NCI-H1436 (cell line): ENCODE measurements around the gene ZDHHC9.

ENCODE experiments used
- DNase-seq: peaks from one replicate; lab custom pipeline; 2025; lab: John Stamatoyannopoulos, UW

Gene ZDHHC9

DNA sequence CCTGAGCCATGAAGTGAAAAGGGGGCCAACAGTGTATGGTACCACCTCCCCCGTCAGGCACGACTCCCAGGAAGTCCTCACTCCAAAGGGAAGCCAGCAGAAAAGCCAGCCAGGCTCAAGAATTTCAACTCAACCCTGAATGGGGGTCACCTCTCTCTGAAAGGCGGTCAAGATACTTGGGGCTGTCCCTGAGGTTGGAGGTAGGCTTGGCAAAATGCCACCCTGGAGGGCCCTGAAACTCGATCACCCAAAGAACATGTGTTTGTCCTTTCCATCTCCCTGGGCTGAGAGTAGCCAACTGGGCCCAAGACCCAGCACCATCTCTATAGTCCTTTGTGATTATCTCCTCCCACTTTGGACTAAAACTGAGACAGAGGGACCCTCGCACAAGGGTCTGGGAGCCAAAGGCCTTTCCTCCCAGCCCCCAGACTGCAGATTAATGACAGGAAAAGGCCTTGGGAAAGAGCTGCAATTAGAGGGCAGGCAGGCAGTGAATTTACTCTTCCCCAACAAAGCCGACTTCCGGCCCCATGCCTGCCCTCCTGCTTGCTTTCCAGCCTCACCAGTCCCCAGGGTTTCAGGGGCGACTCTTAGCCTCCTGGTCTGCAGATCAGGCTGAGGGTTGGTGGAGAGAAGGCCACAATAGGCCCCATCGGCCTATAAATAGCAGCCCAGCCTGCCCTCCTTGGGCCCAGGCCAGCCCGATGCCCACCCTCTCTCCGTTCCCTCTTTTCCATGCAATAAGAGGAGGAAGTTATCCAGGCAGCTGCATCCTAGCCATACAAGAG is 58.3 kb downstream of the ZDHHC9 start:
- no peak for DNase-seq

DNA sequence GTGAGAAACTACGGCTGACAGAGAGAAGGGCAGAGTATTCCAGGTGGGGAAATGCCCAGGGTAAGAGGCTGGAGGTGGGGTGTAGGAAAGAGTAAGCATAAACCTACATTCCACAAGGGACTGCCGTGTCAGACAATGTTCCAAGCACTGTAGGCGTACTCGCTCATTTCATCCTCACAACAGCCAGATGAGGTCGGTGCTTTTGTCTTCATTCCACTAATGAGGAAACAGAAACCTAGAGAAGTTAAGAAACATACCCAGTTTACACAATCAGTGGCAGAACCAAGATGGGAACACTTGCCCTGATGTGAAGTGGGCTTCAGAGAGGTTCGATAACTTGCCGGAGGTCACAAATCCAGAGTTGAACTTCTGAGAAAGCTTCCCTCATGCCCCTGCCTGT is 59.3 kb downstream of the ZDHHC9 start:
- DNase-seq: no peak

DNA sequence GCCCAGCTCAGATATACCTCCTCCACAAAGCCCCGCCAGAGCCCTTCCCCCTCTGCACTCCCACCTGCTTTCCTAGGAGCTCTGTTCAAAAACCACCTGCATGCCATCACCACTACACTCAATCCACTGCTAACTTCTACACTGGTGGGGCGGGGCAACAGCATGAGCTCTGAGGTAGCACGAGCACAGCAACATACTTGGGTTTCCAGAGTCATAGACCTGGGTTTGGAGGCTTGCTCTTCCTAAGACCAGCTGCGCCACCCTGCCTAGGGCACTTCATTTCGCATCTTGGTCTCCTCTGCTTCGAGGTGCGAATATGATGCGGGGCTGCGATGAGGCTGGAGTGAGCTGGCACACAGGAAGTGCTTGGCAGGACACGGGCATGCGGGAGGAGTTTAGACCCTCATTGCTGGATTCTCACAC is 60.4 kb downstream of the ZDHHC9 start:
- no peak for DNase-seq

DNA sequence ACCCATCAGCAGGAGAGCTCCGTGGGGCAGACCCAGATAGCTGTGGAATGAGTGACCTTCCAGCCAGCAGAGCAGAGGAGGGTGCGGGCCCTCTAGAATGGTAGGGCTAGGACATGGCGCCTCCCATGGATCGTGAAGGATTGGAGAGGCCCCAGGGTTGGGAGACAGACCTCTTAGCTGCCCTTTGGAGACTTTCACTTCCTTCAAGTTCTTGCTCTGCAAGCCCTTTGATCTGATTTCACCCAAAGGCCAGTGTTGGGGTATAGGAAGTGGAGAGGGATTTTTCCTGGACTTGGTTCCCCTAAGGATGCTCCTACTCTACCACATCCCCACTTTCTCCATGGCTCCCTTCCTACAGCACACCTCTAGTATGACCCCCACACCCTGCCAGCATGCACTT is 61.0 kb downstream of the ZDHHC9 start:
- no peak for DNase-seq

DNA sequence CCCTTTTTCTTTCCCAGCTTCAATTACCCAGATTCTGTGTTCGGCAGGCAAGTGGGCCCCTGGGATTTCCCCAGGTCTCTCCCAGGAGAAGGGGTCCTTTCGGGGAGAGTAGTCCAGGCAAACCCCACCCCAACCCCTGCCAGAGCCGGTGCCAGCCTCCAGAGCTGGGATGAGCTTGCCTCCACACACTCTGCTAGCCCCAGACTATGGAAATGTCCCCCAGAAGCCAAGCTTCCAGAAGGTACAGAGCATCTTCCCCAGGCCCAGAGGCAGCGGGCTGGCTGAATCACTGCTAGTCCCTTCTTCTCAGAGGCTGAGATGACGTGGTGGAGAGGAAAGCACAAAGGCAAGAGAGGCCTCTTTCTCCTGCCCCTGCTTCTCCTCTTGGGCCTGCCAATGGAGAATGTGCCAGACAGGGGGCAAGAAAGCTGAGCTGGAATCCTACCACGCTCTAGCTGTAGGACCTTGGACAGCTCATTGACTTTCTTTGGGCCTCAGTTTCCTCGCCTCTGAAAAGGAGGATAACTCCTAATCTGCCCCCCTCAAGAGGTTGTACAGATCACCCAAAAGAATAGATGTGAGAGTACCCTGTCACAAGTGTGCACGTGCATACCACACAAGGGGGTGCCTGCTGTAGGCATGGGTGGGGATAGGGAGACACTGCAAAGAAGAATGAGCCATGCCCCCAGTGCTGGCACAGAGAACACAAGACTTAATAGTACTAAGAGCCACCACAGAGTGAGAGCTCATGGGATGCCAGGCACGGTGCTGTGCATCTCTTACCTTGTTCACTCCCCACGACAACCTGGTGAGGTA is 61.8 kb downstream of the ZDHHC9 start:
- DNase-seq: no peak

DNA sequence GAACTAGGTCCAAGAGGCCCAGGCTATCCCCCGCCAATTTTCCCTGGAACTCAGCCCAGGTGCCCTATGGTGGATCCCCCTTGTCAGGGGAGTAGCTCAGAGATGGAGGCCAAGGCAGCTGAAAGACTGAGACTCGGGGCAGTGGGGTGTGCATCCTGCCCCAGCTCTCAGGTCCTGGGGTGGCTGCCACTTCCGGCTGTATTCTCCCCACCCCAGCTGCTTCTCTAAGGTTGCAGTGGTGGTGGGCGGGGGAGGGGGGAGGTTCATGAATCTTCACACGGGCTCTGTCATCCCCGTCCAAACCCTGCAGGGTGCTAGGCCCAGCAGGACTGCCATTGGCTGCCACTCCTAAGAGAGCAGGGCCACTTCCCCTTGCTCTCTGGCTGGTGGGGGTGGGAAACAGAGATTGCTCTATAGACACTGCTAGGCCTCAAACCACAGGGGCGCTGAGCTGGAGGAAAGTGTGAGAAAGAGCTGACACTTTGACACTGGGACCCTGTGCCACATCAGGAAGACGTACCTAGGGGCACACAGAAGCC is 62.5 kb downstream of the ZDHHC9 start:
- no peak for DNase-seq

DNA sequence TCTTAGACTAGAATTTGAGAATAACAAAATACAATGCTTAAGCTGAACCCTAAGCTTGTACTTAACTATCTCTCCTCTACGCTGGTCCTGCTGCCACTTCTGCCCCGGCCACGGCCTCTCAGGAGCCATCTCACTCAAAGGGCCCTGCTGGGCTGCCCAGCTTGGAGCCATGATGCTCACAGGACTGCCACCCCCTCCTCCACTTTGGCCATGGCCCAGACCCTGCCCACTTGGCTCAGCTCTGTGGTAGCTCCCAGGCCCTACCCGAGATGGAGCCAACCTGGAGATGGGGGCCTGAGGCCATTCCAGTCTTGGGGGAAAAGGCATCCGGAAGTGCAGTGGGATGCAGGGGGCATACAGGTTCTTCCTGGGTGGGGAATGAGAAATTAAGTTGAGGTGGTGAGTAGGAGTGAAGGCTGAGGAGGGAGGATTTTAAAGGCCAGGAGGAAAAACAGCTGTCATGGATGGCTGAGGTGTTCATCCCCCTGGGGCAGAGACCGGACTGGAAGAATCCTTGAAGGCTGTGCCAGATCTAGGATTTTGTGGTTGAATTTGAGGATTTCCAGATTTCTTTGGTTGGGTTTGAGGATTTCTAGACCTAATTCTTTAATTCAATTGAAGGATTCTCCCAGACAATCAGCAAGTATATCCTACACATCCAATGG is 63.1 kb downstream of the ZDHHC9 start:
- DNase-seq: no peak

DNA sequence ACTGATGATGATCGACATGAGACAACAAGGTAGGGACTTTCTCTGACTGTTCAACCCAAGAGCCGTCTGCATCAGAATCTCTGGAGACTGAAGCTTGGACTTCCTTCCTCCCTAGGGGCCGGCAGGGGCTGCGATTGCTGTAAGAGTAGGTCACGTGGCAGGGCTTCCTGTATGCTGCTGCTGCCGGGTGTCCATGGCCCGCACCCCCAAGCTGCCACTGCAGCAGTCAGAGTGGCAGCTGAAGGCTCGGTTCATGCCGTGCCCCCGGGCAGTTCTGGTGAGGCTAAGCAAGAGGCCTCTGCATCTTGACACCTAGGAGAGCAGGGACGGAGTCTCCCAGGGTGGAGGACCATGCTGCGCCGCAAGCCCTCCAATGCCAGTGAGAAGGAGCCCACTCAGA is 63.9 kb downstream of the ZDHHC9 start, which contains the start of gene SASH3:
TSS of gene SASH3 (plus strand) at position 203 of the 400 bp plus-strand sequence. CDS start at position 352, 149 bp downstream.
- no peak for DNase-seq

DNA sequence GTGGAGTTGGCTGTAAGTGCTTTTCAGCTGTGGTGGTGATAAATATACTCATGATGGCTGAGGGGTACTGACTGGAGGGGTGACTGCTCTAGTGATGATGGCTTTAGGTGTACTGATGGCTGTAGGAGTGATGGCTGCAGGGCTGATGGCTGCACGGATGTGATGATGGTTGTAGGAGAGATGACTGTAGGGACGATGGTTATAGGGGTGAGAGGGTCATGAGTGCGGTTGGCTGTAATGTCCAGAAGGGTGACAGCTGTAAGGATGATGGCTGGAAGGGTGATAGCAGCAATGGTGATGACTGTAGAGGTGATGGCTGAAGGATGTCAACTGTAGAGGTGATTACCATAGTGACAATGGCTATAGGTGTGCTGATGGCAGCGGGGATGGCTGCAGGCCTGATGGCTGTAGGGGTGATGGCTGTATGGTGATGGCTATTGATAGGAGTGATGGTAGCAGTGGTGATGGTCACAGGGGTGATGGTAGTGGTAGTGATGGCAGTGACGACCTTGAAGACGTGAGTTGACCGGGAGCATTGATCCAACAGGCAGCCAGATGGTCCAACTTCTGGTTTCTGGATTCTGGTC is 64.5 kb downstream of the ZDHHC9 start:
- DNase-seq: no peak

DNA sequence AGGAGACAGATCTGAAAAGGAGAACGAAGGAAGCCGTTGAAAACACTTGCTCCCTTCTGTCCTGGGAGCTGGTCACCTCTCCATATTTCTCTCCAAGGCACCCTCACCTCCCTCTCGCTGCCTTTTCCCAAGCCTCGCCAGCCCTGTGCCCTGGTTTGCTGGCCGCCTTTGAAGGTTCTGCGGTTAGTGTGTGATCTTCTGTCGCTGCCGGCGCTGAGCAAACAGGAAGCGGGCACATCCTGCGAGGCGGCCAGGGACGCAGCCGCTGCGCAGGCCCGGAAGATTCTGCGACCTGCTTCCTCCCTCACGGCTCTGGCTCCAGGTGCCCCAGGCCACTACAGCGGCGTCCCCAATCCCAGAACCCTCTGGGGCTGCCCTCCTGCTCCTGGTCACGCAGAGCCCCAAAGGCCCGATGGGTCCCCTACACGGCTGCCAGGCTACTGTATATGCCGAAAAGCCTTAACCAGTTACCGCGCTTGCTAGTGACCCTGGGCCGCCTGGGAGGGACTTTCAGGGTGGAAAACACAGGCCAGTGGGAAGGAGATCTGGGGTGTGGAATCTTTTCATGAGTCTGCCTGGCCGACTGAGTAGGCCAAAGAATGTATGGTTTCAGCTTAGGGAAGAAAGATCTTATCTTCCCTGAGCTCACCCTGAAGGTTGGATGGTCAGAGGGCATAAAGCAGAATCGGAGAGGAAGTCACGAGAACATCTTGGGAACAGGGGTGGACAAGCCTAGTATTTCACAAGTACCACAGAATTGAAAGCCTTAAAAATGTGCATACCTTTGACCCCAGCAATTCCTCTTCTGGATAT is 66.3 kb downstream of the ZDHHC9 start:
- DNase-seq: no peak

DNA sequence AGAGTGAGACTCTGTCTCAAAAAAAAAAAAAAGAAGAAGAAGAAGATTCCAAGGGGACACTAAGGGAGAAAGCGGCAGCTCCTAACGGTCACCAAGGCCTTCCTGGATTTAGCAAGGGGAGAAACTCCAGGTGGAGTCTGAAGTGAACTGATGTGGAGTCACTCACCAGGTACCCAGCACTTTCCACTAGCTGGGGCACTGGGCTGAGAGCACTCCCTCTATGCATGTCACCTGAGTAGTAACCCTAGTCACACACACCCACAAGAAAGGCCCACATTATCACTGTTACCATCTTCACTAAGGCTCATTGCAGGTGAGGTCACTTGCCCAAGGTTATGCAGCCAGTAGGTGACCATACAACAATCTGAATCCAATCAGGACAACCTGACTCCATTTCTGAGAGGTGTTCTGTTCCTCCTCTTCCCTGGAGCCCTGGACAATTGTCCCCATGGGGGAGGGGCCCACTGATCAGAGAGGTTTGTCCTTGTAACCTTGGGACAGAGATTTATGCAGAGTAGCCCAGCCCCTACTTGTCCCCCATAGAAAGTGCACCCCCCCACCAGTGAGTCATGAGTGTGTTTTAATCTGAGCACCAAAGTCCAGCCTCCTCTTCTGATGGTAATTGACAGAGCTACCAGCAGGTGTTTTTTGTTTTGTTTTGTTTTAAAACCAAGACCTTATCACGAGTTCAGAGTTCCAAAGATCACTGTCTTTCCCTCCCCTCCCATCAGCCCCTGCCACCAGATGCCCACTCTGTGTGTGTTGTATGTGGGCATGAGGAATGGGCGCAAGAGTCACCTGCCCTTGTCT is 69.8 kb downstream of the ZDHHC9 start:
- DNase-seq: no peak

DNA sequence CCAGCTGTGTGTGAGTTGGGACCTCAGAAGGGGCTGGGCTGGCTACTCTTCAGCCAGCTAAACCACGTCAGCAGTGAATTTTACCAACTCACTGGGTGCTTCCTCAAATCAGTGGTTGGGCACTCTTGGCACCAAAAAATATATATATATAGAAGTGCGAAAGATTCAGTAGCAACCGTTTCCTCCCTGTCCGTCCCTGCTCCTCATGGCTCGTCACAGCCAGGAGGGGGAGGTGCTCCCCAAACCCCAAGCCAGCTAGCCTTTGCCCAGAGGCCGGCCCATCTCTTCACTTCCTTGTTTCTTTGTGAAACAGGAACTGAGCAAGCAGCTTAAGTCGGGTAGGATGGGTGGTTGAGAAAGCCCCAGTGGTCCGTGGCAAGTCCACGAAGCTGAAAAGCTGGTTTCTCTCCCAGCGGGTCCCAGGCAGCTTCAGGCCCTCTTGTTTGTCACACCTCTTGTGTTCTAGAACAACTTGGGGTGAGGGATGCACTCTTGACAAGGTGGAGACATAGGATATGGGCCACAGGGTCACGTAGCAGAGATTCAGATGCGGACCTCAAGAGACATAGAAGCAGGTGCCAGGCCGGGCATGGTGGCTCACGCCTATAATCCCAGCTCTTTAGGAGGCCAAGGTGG is 70.8 kb downstream of the ZDHHC9 start:
- no peak for DNase-seq

DNA sequence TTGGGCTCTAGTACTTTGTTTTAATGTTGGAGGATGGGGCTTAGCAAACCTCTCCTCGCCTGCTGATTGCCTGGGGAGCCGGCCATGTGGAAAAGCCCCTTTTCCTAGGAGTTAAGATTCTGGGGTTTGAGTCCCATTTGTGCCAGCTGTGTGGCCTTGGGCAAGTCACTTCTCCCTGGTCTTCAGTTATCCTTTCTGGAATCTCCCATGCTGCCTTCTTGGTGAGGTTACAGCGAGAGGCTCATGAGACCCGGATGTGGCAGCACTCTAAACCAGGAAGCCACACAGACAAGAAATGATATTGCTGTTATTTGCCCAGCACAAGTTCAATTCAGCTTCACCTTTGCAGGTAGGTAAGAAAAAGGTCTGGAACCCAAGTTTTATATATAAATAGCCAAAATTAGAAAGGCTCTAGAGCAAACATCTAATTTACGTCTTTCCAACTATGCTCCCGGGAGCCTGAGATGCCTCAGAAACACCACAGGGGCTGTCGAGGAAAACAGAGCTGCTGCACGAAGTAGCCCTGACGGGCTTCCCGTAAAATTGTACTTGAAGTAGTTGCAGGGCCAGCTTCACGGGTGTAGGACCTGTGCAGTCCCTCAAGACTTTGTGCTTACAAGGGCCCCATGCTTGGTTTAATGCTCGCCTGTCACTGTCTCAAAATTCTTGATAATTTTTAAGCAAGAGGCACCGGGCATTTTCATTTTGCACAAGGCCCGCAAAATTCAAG is 72.3 kb downstream of the ZDHHC9 start:
- DNase-seq: no peak

DNA sequence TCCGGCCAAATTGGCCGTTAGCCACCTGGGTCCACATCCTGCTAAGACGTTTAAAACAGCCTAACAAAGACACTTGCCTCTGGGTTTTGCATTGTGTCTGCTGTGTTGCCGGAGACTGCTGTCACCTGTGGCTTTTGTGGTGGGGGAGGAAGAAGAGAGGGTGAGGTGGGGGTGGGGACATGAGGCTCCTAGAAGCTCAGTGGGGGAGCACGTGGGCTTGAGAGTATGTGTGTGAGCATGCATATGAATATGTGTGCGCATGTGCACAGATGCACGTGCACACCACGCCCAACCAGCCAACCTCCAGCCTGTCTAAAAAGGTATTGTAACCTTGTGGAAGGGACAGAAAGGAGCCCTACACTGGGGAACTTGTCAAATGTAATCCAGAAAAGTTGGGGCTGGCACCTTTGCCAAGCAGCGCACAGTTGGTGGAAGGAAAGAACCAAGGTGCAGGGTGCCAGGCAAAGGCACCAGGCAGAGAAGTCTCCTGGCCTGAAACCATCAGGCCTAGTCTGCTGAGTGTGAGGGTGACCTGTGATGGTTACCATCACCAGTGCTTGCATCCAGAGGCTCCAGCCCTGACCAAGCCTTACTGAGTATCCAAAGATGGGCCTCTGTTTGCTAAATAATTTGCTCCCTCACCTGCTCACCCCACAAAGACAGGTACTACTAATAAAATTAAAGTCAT is 74.1 kb downstream of the ZDHHC9 start:
- no peak for DNase-seq

DNA sequence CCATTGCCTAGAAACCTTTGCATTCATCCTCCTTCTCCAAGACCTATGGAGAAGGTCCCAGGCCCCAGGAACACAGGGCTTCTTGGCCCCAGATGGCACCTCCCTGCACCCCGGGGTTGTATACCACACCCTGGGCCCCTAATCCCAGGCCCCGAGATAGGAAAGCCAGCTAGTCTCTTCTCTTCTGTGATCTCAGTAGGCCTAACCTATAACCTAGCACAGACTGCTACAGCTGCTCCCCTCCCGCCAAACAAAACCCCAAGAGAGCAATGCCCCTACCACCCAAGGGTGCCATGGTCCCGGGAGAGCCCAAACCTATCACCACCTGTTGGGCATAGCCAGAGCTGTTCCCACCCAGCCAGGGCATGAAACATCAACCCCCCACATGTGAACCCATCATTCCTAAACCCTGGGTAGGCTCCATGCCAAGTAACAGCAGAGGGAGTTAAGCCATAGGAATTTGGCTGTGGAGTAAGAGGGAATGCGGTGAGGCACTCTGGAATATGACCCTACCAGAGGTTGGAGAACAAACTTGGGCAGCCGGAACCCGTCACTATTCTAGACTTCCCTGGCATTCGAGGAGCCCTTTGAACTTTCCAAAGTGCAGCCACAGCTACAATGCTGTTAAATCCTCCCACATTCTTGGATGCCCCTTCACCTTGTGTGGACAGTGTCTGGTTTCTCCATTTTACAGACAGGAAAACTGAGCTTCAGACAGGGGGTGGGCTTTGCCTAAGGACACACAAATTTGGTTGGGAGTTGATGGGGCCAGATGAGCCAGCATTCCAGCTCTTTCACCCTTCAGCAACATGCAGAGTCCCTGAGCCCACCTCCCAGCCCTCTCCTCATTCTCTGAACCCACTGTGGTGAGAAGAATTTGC is 74.9 kb downstream of the ZDHHC9 start:
- DNase-seq: no peak

DNA sequence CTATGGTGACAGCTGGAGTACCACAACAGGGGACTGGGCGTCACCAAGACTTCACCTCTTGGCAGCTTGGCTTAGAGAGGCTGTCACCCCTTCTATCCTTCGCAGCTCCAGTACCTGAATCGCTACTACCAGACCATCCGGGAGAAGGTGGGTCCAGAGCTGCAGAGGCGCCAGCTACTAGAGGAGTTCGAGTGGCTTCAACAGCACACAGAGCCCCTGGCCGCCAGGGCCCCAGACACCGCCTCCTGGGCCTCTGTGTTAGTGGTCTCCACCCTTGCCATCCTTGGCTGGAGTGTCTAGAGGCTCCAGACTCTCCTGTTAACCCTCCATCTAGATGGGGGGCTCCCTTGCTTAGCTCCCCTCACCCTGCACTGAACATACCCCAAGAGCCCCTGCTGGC is 75.5 kb downstream of the ZDHHC9 start:
- no peak for DNase-seq

DNA sequence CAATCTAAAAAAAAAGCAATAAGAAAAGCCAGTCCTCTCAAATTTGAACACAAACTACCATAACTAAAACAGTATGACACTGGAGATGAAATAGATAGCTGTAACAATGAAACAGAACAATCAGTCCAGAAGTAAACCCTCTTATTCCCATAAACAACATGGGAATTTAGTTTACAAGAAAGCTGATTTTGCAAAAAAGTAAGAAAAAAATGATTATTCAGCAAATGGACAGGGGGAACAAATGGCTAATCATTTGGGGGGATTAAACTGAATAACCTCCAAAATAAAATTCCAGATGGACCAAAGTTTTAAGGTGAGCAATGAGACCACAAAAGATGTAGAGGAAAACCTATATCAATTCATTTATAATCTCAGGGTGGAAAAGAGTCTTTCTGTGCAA is 80.0 kb downstream of the ZDHHC9 start:
- no peak for DNase-seq

DNA sequence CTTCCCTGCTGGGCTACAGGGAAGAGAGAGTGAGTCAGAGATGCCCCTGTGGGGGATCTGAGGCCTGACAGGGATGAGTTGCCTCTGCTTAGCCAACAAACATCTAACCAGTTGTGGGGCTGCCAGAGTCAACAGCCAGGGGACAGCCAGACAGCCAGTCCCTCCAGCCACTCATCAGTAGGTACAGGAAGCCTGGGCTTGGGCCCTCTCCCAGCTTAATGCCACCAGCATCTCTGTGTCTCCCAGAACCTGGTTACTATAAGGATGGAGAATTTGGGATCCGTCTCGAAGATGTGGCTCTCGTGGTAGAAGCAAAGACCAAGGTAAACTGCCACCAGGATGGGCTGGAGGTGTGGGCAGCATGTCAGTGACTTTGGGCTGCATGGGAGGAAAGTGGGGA is 81.2 kb downstream of the ZDHHC9 start:
- DNase-seq: no peak
